GM10248 (cell line): ENCODE data around the gene SYK.
A peak's percentile ranks its signal among the peaks of the same experiment; 100 is the strongest.

ENCODE experiments used
- CTCF ChIA-PET: fragments of 300-600 bp; sonication (Branson Sonifier 250); formaldehyde crosslinking; extraction: SDS; loops from one replicate; lab custom pipeline; 2021; ENCODE audit warnings: antibody characterized with exemption; lab: Yijun Ruan, JAX
- POLR2A ChIA-PET: fragments of 350-650 bp; sonication (Branson Sonifier 250); formaldehyde crosslinking; extraction: SDS; loops from one replicate; lab custom pipeline; 2020; ENCODE audit warnings: antibody characterized with exemption; lab: Yijun Ruan, JAX
- DNase-seq: peaks from one replicate; pipeline ENCODE4 v3.0.0; 2012; ENCODE audit errors: extremely low spot score
- CTCF ChIP-seq: IDR thresholded peaks from 2 replicates; pipeline ENCODE4 v1.5.1; 2012; ENCODE audit warnings: mild to moderate bottlenecking, low read depth; ENCODE audit errors: extremely low read depth, missing control alignments, control extremely low read depth

SYK gene

GRCh38 chr9:90909747-90910283 is 108.2 kb downstream of the SYK start:
- DNase-seq, result no peak
- CTCF ChIA-PET, result interaction anchor here (1.2 to 2.2 kb wide), 3 partner anchors 8 to 824 kb away, joined by 3 to 8 read pairs (median 4); no protein-coding TSS in a partner anchor
- POLR2A ChIA-PET, result no interaction called here
- TF ChIP-seq CTCF, result no peak

- CTCF ChIA-PET, result interaction anchor here (0.6 to 5.4 kb wide), 47 partner anchors 8 to 1253 kb away, joined by 3 to 121 read pairs (median 5); partner anchors contain the start of genes AUH, NFIL3 and ROR2
- no peak for DNase-seq
- POLR2A ChIA-PET, result interaction anchor here (1.1 kb wide), 1 partner anchor 512 kb away, joined by 3 read pairs; no protein-coding TSS in a partner anchor
- no peak for TF ChIP-seq CTCF
Observed at GRCh38 chr9:90914196-90914595, 112.6 kb downstream of the SYK start.

GRCh38 chr9:90914868-90915483 is 113.4 kb downstream of the SYK start:
- peak; percentile 90 for DNase-seq
- ChIA-PET POLR2A (interaction anchor here (1.1 kb wide), 1 partner anchor 511 kb away, joined by 3 read pairs; no protein-coding TSS in a partner anchor), CTCF (interaction anchor here (0.6 to 5.4 kb wide), 63 partner anchors 9 to 1253 kb away, joined by 3 to 121 read pairs (median 4); partner anchors contain the start of genes AUH, NFIL3 and ROR2)
- TF ChIP-seq CTCF, result peak; percentile 71

- peak; percentile 3 for TF ChIP-seq CTCF
- ChIA-PET CTCF (interaction anchor here (0.7 to 5.4 kb wide), 43 partner anchors 10 to 1035 kb away, joined by 3 to 121 read pairs (median 5); partner anchors contain the start of genes NFIL3 and ROR2), POLR2A (interaction anchor here (0.7 kb wide), 1 partner anchor 16 kb away, joined by 9 read pairs; no protein-coding TSS in a partner anchor)
- DNase-seq, result no peak
Observed at GRCh38 chr9:90915693-90916092, 114.1 kb downstream of the SYK start.

GRCh38 chr9:90916147-90916734 is 114.6 kb downstream of the SYK start:
- DNase-seq, result no peak
- TF ChIP-seq CTCF, result no peak
- ChIA-PET POLR2A (interaction anchor here (0.7 kb wide), 1 partner anchor 17 kb away, joined by 9 read pairs; no protein-coding TSS in a partner anchor), CTCF (interaction anchor here (0.8 to 5.4 kb wide), 24 partner anchors 10 to 850 kb away, joined by 3 to 121 read pairs (median 6); partner anchors contain the start of gene NFIL3)

- POLR2A ChIA-PET, result no interaction called here
- no peak for DNase-seq
- TF ChIP-seq CTCF, result no peak
- CTCF ChIA-PET, result no interaction called here
Observed at GRCh38 chr9:90919883-90920282, 118.3 kb downstream of the SYK start.
